Renal cortical epithelial cell (primary cell): ENCODE measurements around the gene BMP2K. TPM values are rescaled to one million over a fixed set of nuclear protein-coding genes. Genes with fewer than 3 reads are reported as not detected.
A peak's percentile ranks its signal among the peaks of the same experiment; 100 is the strongest.
"Not testable (repeated sequence)": the region's sequence is repeated elsewhere in the genome, so short reads cannot be mapped to it uniquely, and the experiment has no call there.

ENCODE experiments used
- DNase-seq: peaks from one replicate; pipeline ENCODE4 v3.0.0-alpha.2; 2011; ENCODE audit warnings: low read depth
- total RNA-seq: library from RNA; depleted of rRNA; stranded (reverse); fragments of >200 nt; gene quantifications from 2 replicates; pipeline ENCODE4 v1.2.3, GENCODE V29; 2014

Gene BMP2K
- total RNA-seq, 1 donor from 2014 or later, result 70.2 TPM

GRCh38 chr4:78863254-78863869, 87.2 kb downstream of the BMP2K start:
- no peak for DNase-seq

- DNase-seq, result no peak
Measured at GRCh38 chr4:78863991-78864390, 87.8 kb downstream of the BMP2K start.

- DNase-seq, result peak; percentile 85
Measured at GRCh38 chr4:78864405-78865024, 88.4 kb downstream of the BMP2K start.

GRCh38 chr4:78865451-78865850, 89.3 kb downstream of the BMP2K start:
- DNase-seq, result no peak

- DNase-seq, result not testable (repeated sequence)
Measured at GRCh38 chr4:78868712-78869111, 92.6 kb downstream of the BMP2K start.

- peak; percentile 63 for DNase-seq
Measured at GRCh38 chr4:78870056-78870455, 93.9 kb downstream of the BMP2K start.

GRCh38 chr4:78876568-78877320, 100.6 kb downstream of the BMP2K start:
- no peak for DNase-seq

- no peak for DNase-seq
Measured at GRCh38 chr4:78878031-78878430, 101.9 kb downstream of the BMP2K start.

- DNase-seq, result no peak
Measured at GRCh38 chr4:78880874-78881492, 104.8 kb downstream of the BMP2K start.

GRCh38 chr4:78885598-78885997, 109.4 kb downstream of the BMP2K start:
- no peak for DNase-seq

GRCh38 chr4:78889955-78890354, 113.8 kb downstream of the BMP2K start:
- DNase-seq, result no peak

- no peak for DNase-seq
Measured at GRCh38 chr4:78899302-78899701, 123.2 kb downstream of the BMP2K start.

GRCh38 chr4:78901882-78902281, 125.7 kb downstream of the BMP2K start:
- no peak for DNase-seq

- DNase-seq, result no peak
Measured at GRCh38 chr4:78902298-78902697, 126.1 kb downstream of the BMP2K start.

GRCh38 chr4:78904143-78904542, 128.0 kb downstream of the BMP2K start:
- no peak for DNase-seq

GRCh38 chr4:78907638-78908037, 131.5 kb downstream of the BMP2K start:
- no peak for DNase-seq

GRCh38 chr4:78908974-78909373, 132.8 kb downstream of the BMP2K start:
- DNase-seq, result not testable (repeated sequence)

- no peak for DNase-seq
Measured at GRCh38 chr4:78910612-78911011, 134.5 kb downstream of the BMP2K start.

- peak; percentile 55 for DNase-seq
Measured at GRCh38 chr4:78922207-78922606, 146.1 kb downstream of the BMP2K start.

- peak; percentile 18 for DNase-seq
Measured at GRCh38 chr4:78923464-78924312, 147.5 kb downstream of the BMP2K start.

- DNase-seq, result no peak
Measured at GRCh38 chr4:78926826-78927225, 150.7 kb downstream of the BMP2K start.

- no peak for DNase-seq
Measured at GRCh38 chr4:78928835-78929234, 152.7 kb downstream of the BMP2K start.
